ENCODE results near the gene PPP3CA. TPM values are rescaled to one million over a fixed set of nuclear protein-coding genes. Genes with fewer than 3 reads are reported as not detected.

PPP3CA gene
- total RNA-seq, 1 experiment from 2014 or later, result 48.2 TPM

GRCh38 chr4:101039367-101039766 lies 308.0 kb downstream of the PPP3CA start:
- Histone ChIP-seq H3K4me1 (replicated peaks) (peaks cover 4% of the 10 kb centered on the region; the same call in 1 of the 2 replicates), H3K4me3 (no peak overlapping the region), H3K27me3 (replicated peaks) (no peaks in the 10 kb centered on the region), H3K36me3 (peaks cover 5% of the 10 kb centered on the region), H3K9me3 (replicated peaks) (no peaks in the 10 kb centered on the region; the same call in 1 of the 2 replicates), H3K27ac (no peak overlapping the region)
- DNase-seq (ENCODE audit: low read depth in 1 of 2, low spot score in 2 of 2), result no peak

GRCh38 chr4:101037938-101038413 lies 309.4 kb downstream of the PPP3CA start:
- Histone ChIP-seq H3K4me1 (replicated peaks) (peaks cover 4% of the 10 kb centered on the region; the same call in 1 of the 2 replicates), H3K36me3 (peaks cover 5% of the 10 kb centered on the region), H3K27me3 (replicated peaks) (no peaks in the 10 kb centered on the region), H3K27ac (no peak overlapping the region), H3K9me3 (replicated peaks) (no peaks in the 10 kb centered on the region; the same call in 1 of the 2 replicates), H3K4me3 (no peak overlapping the region)
- DNase-seq (ENCODE audit: low read depth in 1 of 2, low spot score in 2 of 2), result no peak

DNA sequence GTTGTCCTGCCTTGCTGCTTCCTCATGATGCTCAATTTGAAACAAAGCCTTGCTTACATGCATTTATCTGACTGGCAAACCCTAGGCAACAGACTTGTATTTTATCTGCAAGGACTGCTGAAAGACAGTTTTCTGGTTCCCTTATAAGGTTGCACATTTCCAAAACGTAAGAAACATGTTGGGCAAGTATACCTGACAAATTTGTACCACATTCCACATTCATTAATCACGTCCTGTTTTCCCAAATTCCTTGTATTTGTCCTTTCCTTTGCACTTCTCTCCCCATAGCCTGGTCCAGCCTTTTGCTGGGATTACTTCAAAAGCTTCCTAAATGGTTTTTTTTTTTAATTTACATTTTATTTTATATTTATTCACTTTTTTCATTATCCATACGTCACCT lies 310.1 kb downstream of the PPP3CA start:
- Histone ChIP-seq H3K4me3 (no peak overlapping the region), H3K27me3 (replicated peaks) (no peaks in the 10 kb centered on the region), H3K4me1 (replicated peaks) (peaks cover 4% of the 10 kb centered on the region; the same call in 1 of the 2 replicates), H3K27ac (no peak overlapping the region), H3K36me3 (peaks cover 5% of the 10 kb centered on the region), H3K9me3 (replicated peaks) (no peaks in the 10 kb centered on the region; the same call in 1 of the 2 replicates)
- DNase-seq (ENCODE audit: low read depth in 1 of 2, low spot score in 2 of 2), result no peak

DNA sequence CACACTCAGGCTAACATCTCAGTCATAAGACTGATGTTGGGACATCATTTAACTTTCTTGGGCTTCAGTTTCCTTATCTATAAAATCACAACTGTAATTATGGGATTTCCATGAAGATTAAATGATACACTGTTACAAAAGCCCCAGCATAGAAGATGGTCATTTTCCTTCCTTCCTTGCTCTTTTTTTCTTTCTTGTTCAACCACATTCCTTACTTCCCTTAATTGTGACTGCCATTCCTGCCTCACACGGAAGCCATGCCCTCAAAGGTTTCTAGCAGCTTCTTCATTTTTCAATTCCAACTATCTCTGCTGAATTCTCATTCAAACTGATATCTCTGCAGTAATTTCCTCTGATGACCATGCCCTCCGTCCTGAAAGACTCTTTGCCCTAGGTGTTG lies 311.8 kb downstream of the PPP3CA start:
- H3K4me3 ChIP-seq, result no peak overlapping the region
- peaks cover 8% of the 10 kb centered on the region for H3K36me3 ChIP-seq
- DNase-seq (ENCODE audit: low read depth in 1 of 2, low spot score in 2 of 2), result no peak
- no peak overlapping the region for H3K27ac ChIP-seq
- H3K4me1 ChIP-seq (replicated peaks), result peaks cover 4% of the 10 kb centered on the region; the same call in 1 of the 2 replicates
- no peaks in the 10 kb centered on the region; the same call in 1 of the 2 replicates for H3K9me3 ChIP-seq (replicated peaks)
- no peaks in the 10 kb centered on the region for H3K27me3 ChIP-seq (replicated peaks)

- Histone ChIP-seq H3K4me1 (replicated peaks) (peaks cover 4% of the 10 kb centered on the region; the same call in 1 of the 2 replicates), H3K4me3 (no peak overlapping the region), H3K27me3 (replicated peaks) (no peaks in the 10 kb centered on the region), H3K27ac (no peak overlapping the region), H3K9me3 (replicated peaks) (no peaks in the 10 kb centered on the region; the same call in 1 of the 2 replicates), H3K36me3 (peaks cover 3% of the 10 kb centered on the region; the same call in 1 of the 2 replicates)
- no peak for DNase-seq (ENCODE audit: low read depth in 1 of 2, low spot score in 2 of 2)
These were observed 313.3 kb downstream of the PPP3CA start for GRCh38 chr4:101033986-101034385.

DNA sequence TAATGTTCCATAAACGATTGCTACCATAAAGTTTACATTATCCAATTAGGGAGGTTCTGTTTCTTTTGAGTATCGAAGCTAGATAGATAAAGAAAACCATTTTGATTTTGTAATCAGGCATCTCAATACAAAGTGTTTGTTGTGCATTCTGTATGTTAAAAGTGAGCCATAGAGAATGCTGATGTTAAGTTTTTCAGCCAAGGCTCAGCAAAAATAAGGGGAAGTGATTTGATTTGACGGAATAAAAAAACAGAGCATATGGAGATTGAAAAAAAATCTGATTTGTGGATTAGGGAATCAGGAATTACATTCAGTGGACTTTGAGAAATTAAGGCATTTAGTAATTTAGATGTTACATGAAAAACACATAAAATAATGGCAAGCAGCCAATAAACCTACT lies 314.8 kb downstream of the PPP3CA start:
- Histone ChIP-seq H3K36me3 (0 out of 2 replicates have a peak, but pooled peaks cover 3% of the 10 kb centered on the region), H3K4me3 (no peak overlapping the region), H3K9me3 (replicated peaks) (no peaks in the 10 kb centered on the region; the same call in 1 of the 2 replicates), H3K4me1 (replicated peaks) (peaks cover 4% of the 10 kb centered on the region; the same call in 1 of the 2 replicates), H3K27ac (no peak overlapping the region), H3K27me3 (replicated peaks) (no peaks in the 10 kb centered on the region)
- no peak for DNase-seq (ENCODE audit: low read depth in 1 of 2, low spot score in 2 of 2)

DNA sequence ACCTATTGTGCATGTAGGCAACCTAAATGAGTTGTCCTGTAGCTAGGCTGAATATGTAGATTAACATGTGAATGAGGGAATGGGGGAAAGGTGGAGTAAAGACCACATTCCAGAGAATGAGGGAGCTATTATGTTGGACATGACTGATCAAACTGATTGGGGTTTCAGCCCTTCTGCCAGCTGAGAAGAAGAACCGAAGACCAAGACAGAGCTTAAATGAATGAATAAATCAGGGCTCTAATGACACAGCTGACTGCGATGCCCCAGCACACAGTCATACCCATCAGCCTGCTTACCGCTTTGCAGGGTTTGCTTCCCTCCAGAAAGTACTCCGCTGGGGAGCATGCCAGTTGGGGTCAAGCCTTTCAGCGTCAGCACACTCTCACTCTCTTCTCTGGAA lies 315.4 kb downstream of the PPP3CA start:
- H3K27me3 ChIP-seq (replicated peaks), result no peaks in the 10 kb centered on the region
- no peak for DNase-seq (ENCODE audit: low read depth in 1 of 2, low spot score in 2 of 2)
- 0 out of 2 replicates have a peak, but pooled peaks cover 3% of the 10 kb centered on the region for H3K36me3 ChIP-seq
- no peak overlapping the region for H3K4me3 ChIP-seq
- no peaks in the 10 kb centered on the region; the same call in 1 of the 2 replicates for H3K9me3 ChIP-seq (replicated peaks)
- H3K4me1 ChIP-seq (replicated peaks), result no peaks in the 10 kb centered on the region
- H3K27ac ChIP-seq, result no peak overlapping the region

DNA sequence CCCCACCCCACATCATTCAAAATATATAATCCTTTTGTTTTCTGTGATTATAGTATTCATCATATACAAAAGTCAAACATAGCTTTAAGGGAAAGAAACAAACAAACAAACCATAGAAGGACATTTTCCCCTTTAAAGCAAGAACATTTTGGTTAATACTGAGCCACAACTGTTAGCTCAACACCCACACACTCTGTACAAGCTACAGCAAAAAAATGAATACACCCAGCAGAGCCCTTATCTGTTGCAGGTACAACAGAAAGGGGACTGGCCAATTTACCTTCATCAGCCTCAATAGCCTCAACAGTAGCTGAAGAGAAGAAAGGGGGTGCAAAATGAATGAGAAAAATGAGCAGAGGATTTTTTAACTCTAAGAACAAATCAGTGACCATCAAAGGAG lies 318.4 kb downstream of the PPP3CA start:
- Histone ChIP-seq H3K4me1 (replicated peaks) (no peaks in the 10 kb centered on the region), H3K27me3 (replicated peaks) (no peaks in the 10 kb centered on the region), H3K4me3 (no peak overlapping the region), H3K27ac (no peak overlapping the region), H3K9me3 (replicated peaks) (no peaks in the 10 kb centered on the region), H3K36me3 (0 out of 2 replicates have a peak, but pooled peaks cover 3% of the 10 kb centered on the region)
- no peak for DNase-seq (ENCODE audit: low read depth in 1 of 2, low spot score in 2 of 2)

DNA sequence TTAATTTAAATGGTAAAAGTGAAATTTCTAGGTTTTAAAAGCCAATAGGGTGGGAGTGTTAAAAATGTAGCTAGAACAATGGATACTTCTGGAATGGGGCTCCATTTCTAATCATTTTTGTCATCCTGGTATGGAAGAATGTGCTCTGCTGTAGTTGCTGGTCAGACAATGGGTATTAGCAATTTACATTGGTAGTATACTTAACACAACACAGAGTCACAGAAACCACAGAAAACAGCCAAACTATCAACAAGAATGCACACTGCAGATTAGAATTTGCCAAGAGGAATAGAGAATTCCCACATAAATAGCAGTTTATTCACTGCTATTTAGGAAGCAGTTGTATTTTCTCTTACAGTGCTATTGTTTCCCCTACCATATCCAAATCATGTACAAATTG lies 319.6 kb downstream of the PPP3CA start:
- Histone ChIP-seq H3K9me3 (replicated peaks) (no peaks in the 10 kb centered on the region), H3K27me3 (replicated peaks) (no peaks in the 10 kb centered on the region), H3K36me3 (0 out of 2 replicates have a peak, but pooled peaks cover 3% of the 10 kb centered on the region), H3K4me1 (replicated peaks) (peaks cover 8% of the 10 kb centered on the region), H3K27ac (no peak overlapping the region), H3K4me3 (no peak overlapping the region)
- peak in 1 of 2 experiments; percentile 21 for DNase-seq (ENCODE audit: low read depth in 1 of 2, low spot score in 2 of 2)

GRCh38 chr4:101025755-101026154 lies 321.6 kb downstream of the PPP3CA start:
- Histone ChIP-seq H3K4me1 (replicated peaks) (peaks cover 27% of the 10 kb centered on the region), H3K27me3 (replicated peaks) (no peaks in the 10 kb centered on the region), H3K9me3 (replicated peaks) (no peaks in the 10 kb centered on the region), H3K4me3 (no peak overlapping the region), H3K36me3 (no peaks in the 10 kb centered on the region), H3K27ac (no peak overlapping the region)
- DNase-seq (ENCODE audit: low read depth in 1 of 2, low spot score in 2 of 2), result no peak

DNA sequence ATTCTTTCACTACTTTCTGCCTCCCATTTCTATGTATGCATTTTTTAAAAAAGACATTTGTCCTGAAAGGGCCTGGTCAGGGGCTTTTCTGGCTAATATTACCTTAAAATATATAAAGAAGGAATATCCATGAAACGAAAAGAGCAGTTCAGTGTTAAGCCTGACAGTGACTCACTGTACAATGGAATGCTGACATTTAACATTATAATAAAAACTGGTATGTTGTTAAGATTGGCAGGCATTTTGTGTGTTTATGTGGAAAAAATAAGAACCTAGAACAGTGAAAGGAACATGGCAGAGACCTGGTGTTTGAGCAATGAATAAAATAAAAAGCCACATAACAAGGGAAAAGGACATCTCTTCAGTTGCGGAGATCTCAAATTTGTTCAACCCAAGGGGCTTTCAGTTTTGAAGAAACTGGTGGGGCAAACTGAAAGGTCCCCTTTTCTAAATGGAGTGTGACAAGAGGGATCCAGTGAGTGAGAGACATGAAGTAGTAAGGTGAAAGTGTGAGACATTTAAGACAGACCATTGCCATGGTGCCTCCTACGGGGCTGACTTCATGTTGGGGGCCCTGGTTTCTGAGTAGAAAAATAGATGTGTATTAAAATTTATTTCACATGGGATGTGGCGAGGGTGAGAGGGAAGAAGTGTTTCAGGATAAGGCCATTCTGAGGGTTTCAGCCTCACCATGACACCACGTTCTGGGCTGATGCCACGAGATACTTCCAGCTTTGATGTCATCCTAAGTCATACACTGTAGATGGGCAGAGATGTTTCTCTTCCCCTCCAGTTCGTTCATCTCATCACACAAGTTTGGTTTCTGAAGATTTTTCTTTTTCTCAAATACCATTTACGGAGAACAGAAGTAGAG lies 324.9 kb downstream of the PPP3CA start:
- Histone ChIP-seq H3K27ac (peak overlapping the region; percentile 44), H3K27me3 (replicated peaks) (no peaks in the 10 kb centered on the region), H3K36me3 (no peaks in the 10 kb centered on the region), H3K9me3 (replicated peaks) (no peaks in the 10 kb centered on the region), H3K4me3 (no peak overlapping the region), H3K4me1 (replicated peaks) (peaks cover 42% of the 10 kb centered on the region)
- peak in 1 of 2 experiments; percentile 52 for DNase-seq (ENCODE audit: low read depth in 1 of 2, low spot score in 2 of 2)

GRCh38 chr4:101020956-101021355 lies 326.4 kb downstream of the PPP3CA start:
- Histone ChIP-seq H3K27me3 (replicated peaks) (no peaks in the 10 kb centered on the region), H3K4me3 (no peak overlapping the region), H3K27ac (peak overlapping the region; percentile 44), H3K4me1 (replicated peaks) (peaks cover 42% of the 10 kb centered on the region), H3K9me3 (replicated peaks) (no peaks in the 10 kb centered on the region), H3K36me3 (no peaks in the 10 kb centered on the region)
- DNase-seq (ENCODE audit: low read depth in 1 of 2, low spot score in 2 of 2), result peak in 1 of 2 experiments; percentile 65

GRCh38 chr4:101019941-101020401 lies 327.4 kb downstream of the PPP3CA start:
- H3K4me1 ChIP-seq (replicated peaks), result peaks cover 42% of the 10 kb centered on the region
- H3K9me3 ChIP-seq (replicated peaks), result no peaks in the 10 kb centered on the region
- 0 out of 2 replicates have a peak overlapping the region, but pooled peaks have one; percentile 44 for H3K27ac ChIP-seq
- no peaks in the 10 kb centered on the region for H3K36me3 ChIP-seq
- DNase-seq (ENCODE audit: low read depth in 1 of 2, low spot score in 2 of 2), result peak in 1 of 2 experiments; percentile 28
- no peaks in the 10 kb centered on the region for H3K27me3 ChIP-seq (replicated peaks)
- H3K4me3 ChIP-seq, result no peak overlapping the region

DNA sequence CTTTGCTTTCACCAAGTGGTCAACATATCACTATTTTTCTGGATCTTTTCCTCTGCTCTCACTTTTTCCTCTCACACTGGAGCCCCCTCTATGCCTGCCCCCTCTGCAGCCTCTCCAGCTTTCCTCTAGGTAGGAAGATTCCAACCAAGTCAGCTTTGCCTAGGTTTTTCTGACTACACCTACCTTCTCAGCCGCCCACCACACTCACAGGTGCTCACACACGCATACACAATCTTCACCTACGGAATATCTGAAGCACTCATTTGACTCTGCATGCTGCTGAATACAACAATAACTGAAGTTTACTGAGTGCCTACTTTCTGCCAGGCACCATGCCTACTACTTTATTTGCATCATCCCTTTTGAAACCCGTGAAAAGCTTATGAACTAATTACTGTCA lies 328.0 kb downstream of the PPP3CA start:
- H3K36me3 ChIP-seq, result no peaks in the 10 kb centered on the region
- no peak for DNase-seq (ENCODE audit: low read depth in 1 of 2, low spot score in 2 of 2)
- no peaks in the 10 kb centered on the region for H3K9me3 ChIP-seq (replicated peaks)
- peaks cover 42% of the 10 kb centered on the region for H3K4me1 ChIP-seq (replicated peaks)
- no peak overlapping the region for H3K4me3 ChIP-seq
- H3K27ac ChIP-seq, result no peak overlapping the region
- no peaks in the 10 kb centered on the region for H3K27me3 ChIP-seq (replicated peaks)

All from SJSA1 (cell line).